GM19238 (cell line): Measurements from ENCODE around the gene MDH2.
"Not testable (repeated sequence)": the region's sequence is repeated elsewhere in the genome, so short reads cannot be mapped to it uniquely, and the experiment has no call there.

Experiments used
- DNase-seq: peaks from one replicate; pipeline ENCODE4 v3.0.0; 2011; ENCODE audit warnings: low spot score; ENCODE audit not compliant: insufficient read length

Gene MDH2

DNA sequence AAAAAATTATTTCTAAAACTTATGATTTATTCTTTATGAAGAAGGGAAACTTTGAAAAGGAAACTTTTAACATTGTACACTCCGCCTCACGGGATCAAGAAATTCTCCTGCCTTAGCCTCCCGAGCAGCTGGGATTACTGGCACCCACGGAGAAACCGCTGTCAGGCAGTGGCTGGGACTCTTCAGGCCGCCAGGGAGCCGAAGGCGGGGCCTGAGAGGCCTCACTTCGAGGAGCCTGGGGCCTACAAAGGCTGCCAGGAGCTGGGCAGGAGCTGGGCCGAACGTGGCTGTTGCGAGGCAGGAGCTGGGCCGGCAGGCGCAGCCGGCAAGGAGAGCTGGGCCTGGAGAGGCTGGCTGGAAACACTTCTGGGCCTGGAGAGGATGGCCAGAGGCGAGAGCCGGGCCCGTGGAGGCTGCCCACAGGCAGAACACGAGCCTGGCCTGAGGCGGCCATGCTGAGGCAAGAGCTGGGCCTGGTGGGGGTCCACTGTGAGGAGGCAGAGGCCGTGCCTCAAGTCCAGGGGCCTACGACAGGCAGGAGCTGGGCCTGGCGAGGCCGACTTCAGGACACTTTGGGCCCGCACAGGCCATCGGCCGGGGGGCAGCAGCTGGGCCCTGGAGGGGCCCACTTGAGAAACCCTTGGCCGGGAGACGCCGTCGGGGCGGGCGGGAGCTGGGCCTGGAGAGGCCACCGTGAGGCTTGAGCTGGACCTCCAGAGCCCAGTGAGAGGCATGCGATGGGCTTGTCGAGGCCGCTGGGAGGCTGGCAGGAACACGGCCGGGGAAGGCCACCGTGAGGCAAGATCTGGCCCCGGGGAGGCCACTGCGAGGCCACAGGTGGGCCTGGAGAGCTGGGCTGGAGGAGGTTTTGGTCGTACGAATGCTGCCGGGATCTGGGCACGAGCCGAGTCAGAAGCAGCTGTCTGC lies 23.7 kb downstream of the MDH2 start:
- DNase-seq, result no peak

DNA sequence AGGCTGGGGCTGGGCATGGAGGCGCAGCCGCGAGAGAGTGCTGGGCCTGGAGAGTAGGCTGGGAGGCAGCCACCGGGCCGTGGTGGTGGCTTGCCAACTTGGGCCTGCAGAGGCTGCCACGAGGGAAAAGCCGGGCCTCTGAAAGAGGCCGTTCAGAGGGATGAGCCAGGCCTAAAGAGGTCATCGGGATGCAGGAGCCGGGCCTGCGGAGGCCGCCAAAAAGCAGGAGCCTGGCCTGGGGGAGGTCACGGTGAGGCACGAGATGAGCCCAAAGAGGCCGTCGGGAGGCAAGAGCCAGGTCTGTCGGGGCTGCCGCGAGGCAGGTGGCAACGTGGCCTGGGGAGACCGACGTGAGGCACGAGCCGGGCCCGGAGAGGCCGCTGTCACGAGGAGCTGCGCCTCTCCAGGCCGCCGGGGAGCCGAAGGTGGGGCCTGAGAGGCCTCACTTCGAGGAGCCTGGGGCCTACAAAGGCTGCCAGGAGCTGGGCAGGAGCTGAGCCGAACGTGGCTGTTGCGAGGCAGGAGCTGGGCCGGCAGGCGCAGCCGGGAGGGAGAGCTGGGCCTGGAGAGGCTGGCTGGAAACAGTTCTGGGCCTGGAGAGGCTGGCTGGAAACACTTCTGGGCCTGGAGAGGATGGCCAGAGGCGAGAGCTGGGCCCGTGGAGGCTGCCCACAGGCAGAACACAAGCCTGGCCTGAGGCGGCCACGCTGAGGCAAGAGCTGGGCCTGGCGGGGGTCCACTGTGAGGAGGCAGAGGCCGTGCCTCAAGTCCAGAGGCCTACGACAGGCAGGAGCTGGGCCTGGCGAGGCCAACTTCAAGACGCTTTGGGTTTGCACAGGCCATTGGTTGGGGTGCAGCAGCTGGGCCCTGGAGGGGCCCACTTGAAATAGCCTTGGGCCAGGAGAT lies 24.6 kb downstream of the MDH2 start:
- no peak for DNase-seq

DNA sequence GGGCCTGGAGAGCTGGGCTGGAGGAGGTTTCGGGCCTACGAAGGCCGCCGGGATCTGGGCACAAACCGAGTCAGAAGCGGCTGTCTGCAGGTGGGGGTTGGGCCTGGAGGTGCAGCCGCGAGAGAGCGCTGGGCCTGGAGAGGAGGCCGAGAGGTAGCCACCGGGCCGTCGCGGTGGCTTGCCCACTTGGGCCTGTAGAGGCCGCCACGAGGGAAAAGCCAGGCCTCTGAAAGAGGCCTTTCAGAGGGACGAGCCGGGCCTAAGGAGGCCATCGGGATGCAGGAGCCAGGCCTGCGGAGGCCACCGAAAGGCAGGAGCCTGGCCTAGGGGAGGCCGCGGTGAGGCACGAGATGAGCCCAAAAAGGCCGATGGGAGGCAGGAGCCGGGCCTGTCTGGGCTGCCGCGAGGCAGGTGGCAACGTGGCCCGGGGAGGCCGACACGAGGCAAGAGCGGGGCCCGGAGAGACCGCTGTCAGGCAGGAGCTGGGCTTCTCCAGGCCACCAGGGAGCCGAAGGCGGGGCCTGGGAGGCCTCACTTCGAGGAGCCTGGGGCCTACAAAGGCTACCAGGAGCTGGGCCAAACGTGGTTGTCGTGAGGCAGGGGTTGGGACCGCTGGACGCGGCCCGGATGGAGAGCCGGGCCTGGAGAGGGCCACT lies 25.6 kb downstream of the MDH2 start:
- DNase-seq, result no peak

DNA sequence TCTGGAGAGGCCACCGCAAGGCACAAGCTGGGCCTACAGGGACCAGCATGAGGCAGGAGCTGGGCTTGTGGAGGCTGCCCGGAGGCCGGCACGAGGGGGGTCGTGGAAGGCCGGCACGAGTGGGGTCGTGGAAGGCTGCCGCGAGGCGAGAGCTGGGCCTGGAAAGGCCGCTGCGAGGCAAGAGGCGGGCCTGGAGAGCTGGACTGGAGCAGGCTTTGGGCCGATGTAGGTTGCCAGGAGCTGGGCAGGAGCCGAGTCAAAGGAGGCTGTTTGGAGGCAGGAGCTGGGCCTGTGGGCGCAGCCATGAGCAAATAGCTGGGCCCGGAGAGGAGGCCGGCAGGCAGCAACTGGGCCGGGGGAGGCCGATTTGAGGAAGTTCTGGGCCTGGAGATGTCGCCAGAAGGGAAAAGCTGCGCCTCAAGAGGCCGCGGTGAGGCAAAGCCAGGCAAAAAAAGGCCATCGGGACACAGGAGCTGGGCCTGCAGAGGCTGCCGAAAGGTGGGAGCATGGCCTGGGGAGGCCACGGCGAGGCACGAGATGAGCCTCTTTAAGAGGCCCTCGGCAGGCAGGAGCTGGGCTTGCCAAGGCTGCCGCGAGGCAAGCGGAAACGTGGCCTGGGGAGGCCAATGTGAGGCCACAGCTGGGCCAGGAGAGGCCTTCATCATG lies 26.5 kb downstream of the MDH2 start:
- DNase-seq, result no peak

DNA sequence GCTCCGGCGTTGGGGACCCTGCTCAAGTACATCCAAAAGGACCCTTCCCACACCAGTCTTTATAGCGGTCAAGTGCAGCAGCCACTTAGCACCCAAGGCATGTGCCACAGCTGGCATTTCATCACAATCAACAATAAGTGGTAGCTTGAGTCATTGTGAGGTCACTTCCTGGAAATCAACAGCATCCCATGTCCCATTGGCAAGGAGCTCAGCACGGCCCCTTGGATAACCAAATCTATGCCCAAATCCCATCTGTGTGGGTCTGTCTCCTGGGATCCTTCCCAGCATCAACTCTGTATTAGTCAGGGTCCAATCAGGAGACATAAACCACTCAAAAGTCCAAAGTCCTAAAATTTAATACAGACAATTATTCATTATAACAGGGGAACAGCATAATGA lies 27.1 kb downstream of the MDH2 start:
- no peak for DNase-seq

DNA sequence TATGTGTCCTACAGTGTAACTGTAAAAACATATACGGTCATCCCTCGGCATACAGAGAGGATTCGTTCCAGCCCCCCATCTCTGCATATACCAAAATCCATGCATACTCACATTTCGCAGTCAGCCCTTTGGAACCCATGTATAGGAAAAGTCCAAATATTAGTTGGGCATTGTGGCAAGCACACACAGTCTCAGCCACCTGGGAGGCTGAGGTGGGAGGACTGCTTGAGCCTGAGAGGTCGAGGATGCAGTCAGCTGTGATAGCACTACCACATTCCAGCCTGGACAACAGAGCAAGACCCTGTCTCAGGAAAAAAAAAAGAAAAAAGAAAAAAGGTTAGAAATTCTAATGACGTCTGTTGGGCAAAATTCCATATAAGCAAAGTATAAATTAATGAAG lies 29.1 kb downstream of the MDH2 start:
- no peak for DNase-seq

DNA sequence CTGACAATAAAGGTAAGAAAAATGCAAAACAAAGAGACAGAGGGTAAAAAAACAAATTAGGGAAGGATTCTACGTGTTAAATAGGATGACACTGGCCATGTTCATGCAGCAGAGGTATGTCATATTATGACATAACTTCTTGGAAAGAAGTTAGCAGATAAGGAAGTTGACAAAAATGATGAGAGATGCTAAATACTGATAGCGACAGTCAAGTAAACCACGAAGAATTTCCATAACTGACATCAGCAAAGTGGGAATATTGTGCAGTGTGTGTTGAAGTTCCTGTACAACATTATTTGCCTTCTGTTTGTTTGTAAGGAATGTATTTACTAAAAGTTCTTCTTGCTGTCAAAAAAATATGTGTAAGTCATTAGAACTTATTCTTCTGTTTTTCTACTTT lies 29.5 kb downstream of the MDH2 start:
- DNase-seq, result no peak

DNA sequence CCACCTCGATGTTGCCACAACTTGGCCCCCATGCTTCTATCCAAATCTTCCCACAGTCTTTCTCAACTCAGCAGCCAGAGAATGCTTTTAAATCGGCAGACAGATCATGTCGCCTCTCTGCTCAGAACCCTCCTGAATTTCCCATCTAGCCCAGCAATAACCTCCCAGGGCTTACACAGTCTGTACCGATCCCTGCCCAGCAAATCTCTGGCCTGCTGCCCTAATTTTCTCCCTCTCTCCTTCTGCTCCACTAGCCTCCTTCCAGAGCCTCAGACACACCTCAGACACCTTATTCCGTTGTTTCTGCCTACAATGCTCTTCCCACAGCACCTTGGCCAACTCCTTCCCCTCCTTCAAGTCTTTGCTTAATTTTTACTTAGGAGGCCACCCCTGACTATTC lies 32.3 kb downstream of the MDH2 start:
- no peak for DNase-seq

DNA sequence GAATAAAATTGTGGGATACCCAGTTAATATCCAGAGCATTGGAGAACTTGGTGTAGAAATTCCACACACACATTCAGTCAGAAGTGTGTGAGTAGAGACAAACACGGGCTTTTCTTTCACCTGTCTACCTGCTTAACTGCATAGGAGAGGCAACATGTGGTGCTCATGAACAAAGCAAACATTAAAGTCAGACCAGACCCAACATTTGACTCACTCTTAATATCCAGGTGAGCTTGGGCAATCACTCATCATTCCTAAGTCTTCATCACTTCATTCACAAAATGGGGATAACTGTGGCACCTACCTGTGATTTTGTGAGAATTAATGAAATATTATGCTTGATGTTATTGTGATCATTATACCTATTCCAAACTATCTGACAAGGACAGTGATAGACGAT lies 36.2 kb downstream of the MDH2 start:
- not testable (repeated sequence) for DNase-seq

DNA sequence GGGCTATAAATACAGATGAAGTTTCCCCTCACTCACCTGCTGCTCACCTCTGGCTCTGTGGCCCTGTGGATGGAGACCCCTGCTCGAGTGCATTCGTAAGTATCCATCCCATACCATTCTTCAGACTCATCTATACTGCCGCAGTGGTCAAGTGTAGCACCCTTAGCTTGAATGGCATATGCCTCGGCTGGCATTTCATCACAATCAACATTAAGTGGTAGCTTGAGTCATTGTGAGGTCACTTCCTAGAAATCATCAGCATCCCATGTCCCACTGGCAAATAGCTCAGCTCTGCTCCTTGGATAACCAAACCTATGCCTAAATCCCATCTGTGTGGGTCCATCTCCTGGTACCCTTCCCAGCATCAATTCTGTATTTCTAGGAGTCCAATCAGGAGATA lies 38.2 kb downstream of the MDH2 start:
- no peak for DNase-seq

DNA sequence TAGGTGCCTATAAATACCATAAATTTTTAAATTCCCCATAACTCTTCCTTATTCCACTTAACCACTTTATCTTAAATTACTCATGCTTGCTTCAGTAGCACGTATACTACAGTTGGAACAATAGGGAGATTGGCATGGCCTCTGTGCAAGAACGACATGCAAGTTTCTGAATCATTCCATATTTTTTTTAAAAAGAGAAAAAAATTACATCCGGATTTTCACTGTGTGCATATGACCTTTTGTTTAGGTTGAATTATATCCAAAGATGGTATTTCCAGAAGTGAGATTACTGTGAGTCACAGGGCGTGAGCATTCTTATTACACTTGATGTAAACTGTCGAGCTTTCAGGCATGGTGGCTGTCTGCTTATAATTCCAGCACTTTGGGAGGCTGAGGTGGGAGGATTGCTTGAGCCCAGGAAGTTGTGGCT lies 39.5 kb downstream of the MDH2 start:
- DNase-seq, result not testable (repeated sequence)

DNA sequence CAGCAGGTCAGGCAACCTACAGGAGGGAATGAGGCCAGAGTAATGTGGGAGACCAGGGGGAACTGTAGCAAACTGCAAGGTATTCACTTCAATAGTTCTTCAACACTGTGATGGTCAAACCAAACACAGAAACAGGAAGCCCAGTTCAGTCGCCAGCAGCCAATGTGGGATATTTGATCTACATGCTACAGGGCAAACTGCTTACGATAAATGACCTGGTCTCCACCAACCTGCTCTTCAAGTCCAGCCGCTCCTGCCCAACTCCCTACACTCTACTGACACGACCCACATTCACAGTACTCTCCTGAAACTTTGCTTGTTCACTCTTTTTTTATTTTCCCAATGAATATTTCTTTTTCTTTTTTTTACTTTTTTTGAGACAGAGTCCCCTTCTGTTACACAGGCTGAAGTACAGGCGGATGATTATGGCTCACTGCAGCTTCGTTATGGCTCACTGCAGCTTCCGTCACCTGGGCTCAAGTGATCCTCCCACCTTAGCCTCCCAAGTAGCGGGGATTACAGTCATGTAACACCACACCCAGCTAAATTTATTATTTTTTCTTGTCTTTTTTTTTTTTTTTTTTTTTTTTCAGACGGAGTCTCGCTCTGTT lies 42.1 kb downstream of the MDH2 start:
- DNase-seq, result no peak

DNA sequence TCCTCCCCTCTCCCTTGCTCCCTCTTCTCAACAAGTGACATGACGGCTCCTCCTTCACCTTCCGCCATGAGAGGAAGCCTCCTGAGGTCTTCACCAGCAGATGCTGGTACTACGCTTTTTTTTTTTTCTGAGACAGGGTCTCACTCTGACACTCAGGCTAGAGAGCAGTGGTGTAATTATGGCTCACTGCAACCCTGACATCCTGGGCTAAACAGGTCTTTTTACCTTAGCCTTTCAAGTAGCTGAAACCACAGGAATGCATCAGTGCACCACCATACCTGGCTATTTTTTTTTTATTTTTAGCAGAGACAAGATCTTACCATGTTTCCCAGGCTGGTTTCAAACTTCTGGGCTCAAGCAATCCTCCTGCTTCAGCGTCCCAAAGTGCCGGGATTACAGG lies 43.6 kb downstream of the MDH2 start:
- DNase-seq, result no peak

DNA sequence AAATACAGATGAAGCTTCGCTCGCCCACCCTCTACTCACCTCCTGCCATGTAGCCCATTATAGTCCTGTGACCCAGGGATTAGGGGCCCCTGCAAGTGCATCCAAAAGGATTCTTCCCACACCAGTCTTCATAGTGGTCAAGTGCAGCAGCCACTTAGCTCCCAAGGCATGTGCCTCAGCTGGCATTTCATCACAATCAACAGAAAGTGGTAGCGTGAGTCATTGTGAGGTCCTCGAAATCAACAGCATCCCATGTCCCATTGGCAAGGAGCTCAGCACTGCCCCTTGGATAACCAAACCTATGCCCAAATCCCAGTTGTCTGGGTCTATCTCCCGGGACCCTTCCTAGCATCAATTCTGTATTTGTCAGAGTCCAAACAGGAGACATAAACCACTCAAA lies 45.6 kb downstream of the MDH2 start:
- DNase-seq, result not testable (repeated sequence)

DNA sequence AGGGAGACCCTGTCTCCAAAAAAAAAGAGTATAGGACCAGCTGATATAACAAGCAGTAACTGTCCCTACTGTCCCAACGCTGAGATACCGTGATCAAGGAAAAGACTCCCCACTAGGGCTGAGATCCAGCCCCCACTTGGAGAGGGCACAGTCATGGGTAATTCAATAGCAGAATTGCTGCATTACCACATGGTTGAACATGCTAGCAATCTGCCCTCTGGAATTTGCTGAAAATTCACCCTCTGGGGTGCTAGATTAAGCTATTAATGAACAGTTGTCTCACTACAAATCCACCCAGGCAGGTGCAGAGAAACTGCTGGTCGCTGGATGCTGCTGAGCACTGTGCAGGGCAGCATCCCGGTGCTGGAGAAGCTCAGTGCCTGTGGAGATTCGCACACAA lies 46.4 kb downstream of the MDH2 start:
- DNase-seq, result not testable (repeated sequence)

DNA sequence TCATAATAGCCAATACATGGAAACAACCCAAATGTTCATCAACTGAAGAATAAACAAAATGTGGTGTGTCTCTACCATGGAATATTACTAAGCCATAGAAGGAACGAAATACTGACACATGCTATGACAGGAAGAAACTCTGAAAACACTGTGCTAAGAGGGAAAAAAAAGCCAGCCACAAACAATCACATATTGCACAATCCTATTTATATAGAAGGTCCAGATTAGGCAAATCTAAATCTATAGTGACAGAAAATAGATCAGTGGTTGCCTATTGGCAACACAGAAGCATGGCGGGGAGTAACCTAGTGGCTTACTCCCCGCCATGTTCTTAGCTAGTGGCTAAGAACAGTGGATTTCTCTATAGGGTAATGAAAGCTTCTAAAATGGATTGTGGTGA lies 48.0 kb downstream of the MDH2 start:
- no peak for DNase-seq

DNA sequence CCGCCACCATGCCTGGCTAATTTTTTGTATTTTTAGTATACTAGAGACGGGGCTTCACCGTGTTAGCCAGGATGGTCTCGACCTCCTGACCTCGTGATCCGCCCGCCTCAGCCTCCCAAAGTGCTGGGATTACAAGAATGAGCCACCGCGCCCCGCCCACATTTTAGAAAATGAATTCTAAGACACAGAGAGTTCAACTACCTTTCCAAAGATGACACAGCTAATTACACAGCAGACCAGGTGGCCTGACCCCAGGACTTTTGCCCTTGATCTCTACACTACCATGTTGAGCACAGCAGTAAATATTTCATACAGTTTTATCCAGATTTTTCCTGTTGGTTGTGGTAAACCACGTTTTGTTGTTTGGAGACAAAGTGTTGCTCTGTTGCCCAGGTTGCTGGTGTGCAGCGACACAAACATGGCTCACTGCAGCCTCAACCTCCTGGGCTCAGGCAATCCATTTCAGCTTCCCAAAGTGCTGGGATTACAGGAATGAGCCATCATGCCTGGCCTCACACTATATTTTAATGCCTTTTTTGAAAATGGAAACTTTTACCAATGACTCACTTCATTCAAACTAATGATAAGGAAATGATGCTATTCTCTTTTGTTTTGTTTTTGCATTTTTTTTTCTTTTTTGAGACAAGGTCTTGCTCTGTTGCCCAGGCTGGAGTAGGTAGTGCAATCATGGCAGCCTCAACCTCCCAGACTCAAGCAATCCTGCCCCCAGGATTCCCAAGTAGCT lies 54.0 kb downstream of the MDH2 start:
- not testable (repeated sequence) for DNase-seq

DNA sequence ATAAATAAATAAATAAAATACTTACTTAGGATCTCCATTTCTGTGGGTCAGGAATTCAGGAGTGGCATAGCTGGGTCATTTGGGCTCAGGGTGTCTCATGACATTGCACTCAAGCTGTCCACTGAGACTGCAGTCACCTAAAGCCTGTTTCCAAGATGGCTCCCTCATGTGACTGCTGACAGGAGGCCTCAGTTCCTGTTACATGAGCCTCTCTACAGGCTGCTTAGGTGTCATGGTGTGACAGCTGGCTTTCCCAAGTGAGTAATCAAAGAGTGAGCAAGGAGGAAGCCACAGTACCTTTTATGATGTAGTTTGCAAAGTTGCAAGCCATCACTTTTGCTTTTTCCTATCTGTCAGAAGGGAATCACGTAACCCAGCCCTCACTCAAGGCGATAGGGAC lies 55.9 kb downstream of the MDH2 start:
- DNase-seq, result not testable (repeated sequence)

DNA sequence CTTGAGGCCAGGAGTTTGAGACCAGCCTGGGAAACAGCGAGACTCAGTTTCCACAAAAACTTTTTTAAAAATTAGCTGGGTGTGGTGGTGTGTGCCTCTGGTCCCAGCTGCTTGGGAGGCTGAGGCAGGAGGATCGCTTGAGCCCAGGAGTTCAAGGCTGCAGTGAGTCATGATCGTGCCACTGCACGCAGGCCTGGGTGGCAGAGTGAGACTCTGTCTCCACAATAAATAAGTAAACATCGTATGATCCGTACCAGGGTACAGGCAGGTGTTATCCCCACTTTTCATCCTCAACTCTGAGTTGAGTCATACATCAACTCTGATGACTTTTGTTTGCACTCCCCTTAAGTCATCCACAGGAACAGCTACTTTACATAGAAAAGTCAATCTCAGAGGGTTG lies 58.2 kb downstream of the MDH2 start:
- DNase-seq, result not testable (repeated sequence)

DNA sequence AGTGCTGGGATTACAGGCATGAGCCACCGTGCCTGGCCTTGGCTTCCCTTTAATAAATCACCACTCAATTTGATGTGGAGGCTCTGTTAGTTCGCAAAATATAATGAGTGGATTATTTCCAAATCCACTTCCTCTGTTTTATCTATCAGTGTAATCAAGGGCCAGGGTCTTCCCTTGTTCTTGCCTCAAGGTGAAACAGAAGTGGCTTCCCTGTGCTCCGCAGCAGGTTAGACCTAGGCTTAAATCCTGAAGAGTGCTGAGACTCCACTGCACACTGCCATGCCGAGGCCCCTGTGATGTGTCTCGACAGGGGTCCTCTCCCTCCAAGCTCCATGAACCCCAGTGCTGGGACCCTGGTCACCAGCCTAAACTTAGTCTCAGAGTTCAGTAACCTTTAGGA lies 59.0 kb downstream of the MDH2 start:
- DNase-seq, result no peak
